Right lobe of liver (tissue), 6 donors: ENCODE data around the gene HES4. TPM values are rescaled to one million over a fixed set of nuclear protein-coding genes. Genes with fewer than 3 reads are reported as not detected.

Source experiments
- ATAC-seq, 4 donors: fragments of 200-7000 bp; cut with Tn5 transposase; one replicate each; pipeline ENCODE4 v1.9.1; 2020; ENCODE audit warnings: mild to moderate bottlenecking in 4 of 4, moderate library complexity in 4 of 4
- DNase-seq, 3 donors: peaks; one replicate each; pipeline ENCODE4 v3.0.0-alpha.2; 2020
- H3K27ac ChIP-seq, 3 donors: fragments of 200-600 bp; one replicate each; pipeline ENCODE4 v1.8.0; 2022
- H3K27me3 ChIP-seq, 2 donors: fragments of 200-600 bp; one replicate each; pipeline ENCODE4 v1.8.0; 2022
- H3K36me3 ChIP-seq, 4 donors: fragments of 200-600 bp; sonication (generic) in 1 of 4; one replicate each; pipeline versions ENCODE4 v1.5.1 to v1.8.0; 2017 to 2022; ENCODE audit warnings: control low read depth in 1 of 4
- H3K4me1 ChIP-seq, 4 donors: fragments of 200-600 bp; sonication (generic) in 1 of 4; one replicate each; pipeline versions ENCODE4 v1.5.1 to v1.8.0; 2017 to 2022; ENCODE audit warnings: control low read depth in 1 of 4
- H3K4me3 ChIP-seq, 3 donors: fragments of 200-600 bp; one replicate each; pipeline ENCODE4 v1.8.0; 2022
- H3K9me3 ChIP-seq, 4 donors: fragments of 200-600 bp; sonication (generic) in 1 of 4; one replicate each; pipeline versions ENCODE4 v1.5.1 to v1.8.0; 2017 to 2022; ENCODE audit warnings: control low read depth in 1 of 4
- CTCF ChIP-seq, 4 donors: fragments of 200-600 bp in 3 of 4; fragments of 450-650 bp in 1 of 4; IDR thresholded peaks; one replicate each; pipeline versions ENCODE4 v1.5.1 to v1.8.0; 2016 to 2022; ENCODE audit warnings: antibody characterized with exemption in 4 of 4, mild to moderate bottlenecking in 2 of 4
- POLR2A ChIP-seq: fragments of 450-650 bp; IDR thresholded peaks from one replicate; pipeline ENCODE4 v1.6.1; 2017; ENCODE audit warnings: antibody characterized with exemption, mild to moderate bottlenecking
- WGBS: methylation state at CpG from one replicate; pipeline ENCODE4 v1.1.6; 2018; ENCODE audit warnings: low coverage, low lambda C conversion rate; ENCODE audit not compliant: insufficient coverage; ENCODE audit errors: missing lambda C conversion rate; 5-methylcytosine and 5-hydroxymethylcytosine counted together
- intact Hi-C, 2 donors: fragments of 100-400 bp; cut with DNase I; formaldehyde crosslinking; loops; one replicate each; pipeline versions ENCODE4 v1.11.2 to v1.14.1; 2022
- total RNA-seq, 6 experiments: library from RNA; depleted of rRNA in 2 of 6; stranded (reverse); fragments of >200 nt in 2 of 6; fragmentation: NEBNext Ultra II Directional in 3 of 6; extraction: Animal tissue kit (Norgen Biotek cat#: 25700) in 3 of 6; gene quantifications; one replicate each; pipeline versions ENCODE4 v1.1.0 to v1.2.4, GENCODE V29; 2016 to 2023
- donor health status: DM: no; HTN: yes; CAD: no.
- donor health status: DM: no; HTN: no; CAD: no.
- donor health status: DM: no; HTN: no; CAD: no.
- donor health status: DM: no; HTN: yes; CAD: no.
- donor health status: DM: no; HTN: yes; CAD: no.

The HES4 gene
- total RNA-seq, 6 experiments from 2014 or later: 1.6 to 21.5 (median 5.2) TPM

GRCh38 chr1:985126-985525 is 14.8 kb downstream of the HES4 start:
- WGBS: 69% methylated on average over 9 of the region's 13 CpGs
- Histone ChIP-seq H3K9me3 (no peaks in the 10 kb centered on the region), H3K4me3 (no peak overlapping the region), H3K36me3 (no peaks in the 10 kb centered on the region), H3K4me1 (no peaks in the 10 kb centered on the region), H3K27ac (no peak overlapping the region), H3K27me3 (no peaks in the 10 kb centered on the region)
- no peak for ATAC-seq
- TF ChIP-seq CTCF (IDR thresholded peaks at IDR 0.05): no peak
- TF ChIP-seq POLR2A: no peak
- intact Hi-C loops: loop anchor here in 1 of 2 donors (10.0 kb wide), 1 partner anchor 80 kb away; no protein-coding TSS in a partner anchor
- no peak for DNase-seq

GRCh38 chr1:984476-984814 is 15.5 kb downstream of the HES4 start:
- H3K27ac ChIP-seq: no peak overlapping the region
- no peak for ATAC-seq
- intact Hi-C loops: loop anchor here in 1 of 2 donors (10.0 kb wide), 1 partner anchor 80 kb away; no protein-coding TSS in a partner anchor
- TF ChIP-seq POLR2A (no peak), CTCF (IDR thresholded peaks at IDR 0.05) (peak in 2 of 4 donors; percentile 3 to 5)
- H3K4me3 ChIP-seq: no peak overlapping the region
- H3K9me3 ChIP-seq: no peaks in the 10 kb centered on the region
- no peaks in the 10 kb centered on the region for H3K4me1 ChIP-seq
- WGBS: 19% methylated on average over 9 of the region's 12 CpGs
- no peaks in the 10 kb centered on the region for H3K36me3 ChIP-seq
- no peak for DNase-seq
- no peaks in the 10 kb centered on the region for H3K27me3 ChIP-seq

- H3K36me3 ChIP-seq: no peaks in the 10 kb centered on the region
Measured at GRCh38 chr1:983798-984475, 16.0 kb downstream of the HES4 start.

GRCh38 chr1:982765-983436 is 17.0 kb downstream of the HES4 start:
- peak in 1 of 3 donors; percentile 20 for DNase-seq
- 62% methylated on average over 20 of the region's 43 CpGs for WGBS

More at GRCh38 chr1:983798-984475, 16.0 kb downstream of the HES4 start:
- TF ChIP-seq POLR2A (no peak), CTCF (IDR thresholded peaks at IDR 0.05) (peak; percentile 50 to 97 (median 88))
- H3K27ac ChIP-seq: no peak overlapping the region
- H3K4me1 ChIP-seq: no peaks in the 10 kb centered on the region
- DNase-seq (peak in 1 of 3 donors; percentile 54), ATAC-seq (peak; percentile 70 to 83 (median 78))
- 11% methylated on average over 16 of the region's 29 CpGs for WGBS
- H3K27me3 ChIP-seq: no peaks in the 10 kb centered on the region
- no peak overlapping the region for H3K4me3 ChIP-seq
- intact Hi-C loops: loop anchor here (2.0 to 10.0 kb wide), 2 partner anchors 81 kb away; no protein-coding TSS in a partner anchor
- H3K9me3 ChIP-seq: no peaks in the 10 kb centered on the region

More at GRCh38 chr1:982765-983436, 17.0 kb downstream of the HES4 start:
- Histone ChIP-seq H3K27ac (no peak overlapping the region), H3K27me3 (no peaks in the 10 kb centered on the region), H3K9me3 (no peaks in the 10 kb centered on the region), H3K36me3 (no peaks in the 10 kb centered on the region), H3K4me3 (no peak overlapping the region), H3K4me1 (no peaks in the 10 kb centered on the region)
- intact Hi-C loops: loop anchor here (2.0 to 10.0 kb wide), 2 partner anchors 82 kb away; no protein-coding TSS in a partner anchor
- ATAC-seq: no peak
- TF ChIP-seq CTCF (IDR thresholded peaks at IDR 0.05) (no peak), POLR2A (no peak)
